Measurements from ENCODE around the gene LRRC27. TPM values are rescaled to one million over a fixed set of nuclear protein-coding genes. Genes with fewer than 3 reads are reported as not detected.
"Not testable (repeated sequence)": the region's sequence is repeated elsewhere in the genome, so short reads cannot be mapped to it uniquely, and the experiment has no call there.

The LRRC27 gene
- total and polyA plus RNA-seq, 9 donors = 6.3 to 10.3 (median 7.5) TPM

DNA sequence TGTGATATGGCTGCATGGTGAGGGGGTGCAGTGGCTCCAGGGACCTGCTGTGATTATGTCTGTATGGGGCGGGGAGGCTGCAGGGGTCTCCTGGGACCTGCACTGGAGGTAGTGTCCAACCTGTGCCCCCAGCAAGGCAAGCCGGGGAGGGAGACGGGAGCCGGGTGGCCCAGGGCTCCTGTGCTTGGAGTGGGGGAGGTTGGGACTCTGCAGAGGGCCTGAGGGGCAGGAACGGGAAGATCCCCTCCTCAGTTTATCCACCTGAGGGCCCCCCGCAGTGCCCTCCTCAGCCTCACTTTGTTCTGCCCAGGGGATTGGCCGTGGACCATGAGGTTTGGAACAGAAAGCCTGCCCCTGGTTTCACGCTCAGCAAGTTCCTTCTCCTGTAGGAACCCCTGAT is 42.2 kb downstream of the LRRC27 start:
- H3K27me3 ChIP-seq (ENCODE audit: control insufficient read depth, insufficient read depth, low read length) = no peaks in the 10 kb centered on the region
- peaks cover 3% of the 10 kb centered on the region for H3K36me3 ChIP-seq (ENCODE audit: control insufficient read depth, insufficient read depth, low read length)
- H3K4me1 ChIP-seq (ENCODE audit: control insufficient read depth, insufficient read depth, low read length) = no peaks in the 10 kb centered on the region
- no peak overlapping the region for H3K27ac ChIP-seq (ENCODE audit: low read length)
- H3K4me3 ChIP-seq (ENCODE audit: low read length) = no peak overlapping the region
- H3K9me3 ChIP-seq (replicated peaks; ENCODE audit: control insufficient read depth, low read depth, low read length) = no peaks in the 10 kb centered on the region
- WGBS (ENCODE audit: insufficient coverage) = 73% methylated on average over 3 of the region's 8 CpGs
- no peak for DNase-seq

DNA sequence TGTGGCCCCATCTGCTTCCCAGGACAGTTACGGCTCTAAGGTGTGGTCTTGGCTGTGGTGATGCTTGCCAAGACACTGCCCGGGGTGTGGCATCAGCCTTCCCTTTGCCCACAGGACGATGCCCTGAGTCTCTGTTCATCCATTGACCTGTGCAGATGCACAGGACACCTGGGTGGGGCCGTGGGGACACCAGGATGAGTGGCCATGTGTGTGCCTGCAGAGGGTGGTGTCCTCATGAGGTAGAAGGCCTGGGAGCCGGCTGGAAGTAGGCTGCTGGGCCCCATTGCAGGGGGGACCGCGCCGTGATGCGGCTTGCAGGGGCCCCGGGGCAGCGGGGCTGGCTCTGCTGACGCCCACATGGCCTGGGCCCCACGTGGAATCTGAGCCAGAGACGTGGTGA is 42.6 kb downstream of the LRRC27 start:
- Histone ChIP-seq H3K9me3 (replicated peaks; ENCODE audit: control insufficient read depth, low read depth, low read length) (no peaks in the 10 kb centered on the region), H3K4me1 (ENCODE audit: control insufficient read depth, insufficient read depth, low read length) (no peaks in the 10 kb centered on the region), H3K27me3 (ENCODE audit: control insufficient read depth, insufficient read depth, low read length) (no peaks in the 10 kb centered on the region), H3K4me3 (ENCODE audit: low read length) (no peak overlapping the region), H3K36me3 (ENCODE audit: control insufficient read depth, insufficient read depth, low read length) (peaks cover 3% of the 10 kb centered on the region), H3K27ac (ENCODE audit: low read length) (no peak overlapping the region)
- DNase-seq = no peak
- 90% methylated on average over 9 of the region's 14 CpGs for WGBS (ENCODE audit: insufficient coverage)

DNA sequence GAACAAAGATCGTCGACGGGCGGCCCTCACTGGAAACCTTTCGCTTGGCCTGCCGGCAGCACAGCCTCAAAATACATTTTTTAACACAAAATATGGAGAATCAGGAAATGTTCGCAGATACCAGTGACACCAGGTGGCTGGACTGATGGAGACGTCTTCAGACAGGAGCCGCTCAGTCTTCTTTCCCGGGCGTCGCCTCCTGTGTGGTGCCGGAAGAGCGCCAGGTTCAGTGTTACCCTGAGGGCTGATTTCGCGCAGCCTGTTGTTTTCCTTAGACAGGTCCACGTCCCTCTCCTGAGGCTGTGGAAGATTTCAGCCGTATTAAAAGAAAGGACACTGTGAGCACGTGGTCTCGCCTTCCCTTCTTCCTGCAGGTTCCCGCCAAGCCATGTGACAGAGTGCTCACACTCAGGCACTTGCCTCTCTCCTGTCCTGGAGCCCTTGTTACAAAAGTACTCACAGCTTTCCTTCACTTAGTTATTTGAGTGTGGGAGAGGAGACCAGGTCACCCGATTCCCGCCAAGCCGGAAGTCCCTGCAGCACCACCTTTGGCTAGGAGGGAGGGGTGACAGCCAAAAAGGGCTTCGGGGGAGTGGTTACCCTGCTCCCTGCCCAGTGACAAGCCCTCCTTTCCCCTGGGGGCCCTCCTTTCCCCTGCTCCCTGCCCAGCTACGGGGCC is 43.3 kb downstream of the LRRC27 start:
- 71% methylated on average over 20 of the region's 26 CpGs for WGBS (ENCODE audit: insufficient coverage)
- H3K27ac ChIP-seq (ENCODE audit: low read length) = no peak overlapping the region
- no peaks in the 10 kb centered on the region for H3K9me3 ChIP-seq (replicated peaks; ENCODE audit: control insufficient read depth, low read depth, low read length)
- H3K4me3 ChIP-seq (ENCODE audit: low read length) = no peak overlapping the region
- H3K36me3 ChIP-seq (ENCODE audit: control insufficient read depth, insufficient read depth, low read length) = peaks cover 3% of the 10 kb centered on the region
- no peaks in the 10 kb centered on the region for H3K27me3 ChIP-seq (ENCODE audit: control insufficient read depth, insufficient read depth, low read length)
- no peak for DNase-seq
- no peaks in the 10 kb centered on the region for H3K4me1 ChIP-seq (ENCODE audit: control insufficient read depth, insufficient read depth, low read length)

DNA sequence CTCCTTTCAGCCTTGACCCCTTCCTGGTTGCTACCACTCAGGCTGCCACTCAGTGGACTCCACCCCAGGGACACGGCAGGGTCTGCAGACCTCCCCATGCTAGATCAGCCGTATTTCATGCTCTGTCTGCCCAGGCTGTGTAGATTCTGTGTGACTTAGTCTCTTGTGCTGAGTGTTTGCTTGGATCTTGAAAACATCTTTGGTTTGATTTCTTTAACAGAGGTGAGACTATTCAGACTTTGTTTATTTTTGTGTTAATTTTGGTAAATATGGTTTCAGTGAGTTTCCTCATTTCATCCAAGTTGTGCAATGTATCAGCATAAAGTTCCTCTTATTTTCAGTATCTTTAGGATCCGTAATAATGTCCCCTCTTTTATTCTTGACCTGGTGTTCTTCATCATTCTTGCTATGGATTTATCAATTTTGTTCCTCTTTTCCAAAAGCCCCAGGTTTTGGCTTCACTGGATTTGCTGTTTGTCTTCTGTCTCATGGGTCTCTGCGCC is 43.9 kb downstream of the LRRC27 start:
- Histone ChIP-seq H3K4me1 (ENCODE audit: control insufficient read depth, insufficient read depth, low read length) (no peaks in the 10 kb centered on the region), H3K27ac (ENCODE audit: low read length) (no peak overlapping the region), H3K9me3 (replicated peaks; ENCODE audit: control insufficient read depth, low read depth, low read length) (no peaks in the 10 kb centered on the region), H3K4me3 (ENCODE audit: low read length) (no peak overlapping the region), H3K36me3 (ENCODE audit: control insufficient read depth, insufficient read depth, low read length) (peaks cover 3% of the 10 kb centered on the region), H3K27me3 (ENCODE audit: control insufficient read depth, insufficient read depth, low read length) (no peaks in the 10 kb centered on the region)
- no peak for DNase-seq
- WGBS (ENCODE audit: insufficient coverage) = no CpG with 5 or more reads among the region's 4 CpGs

DNA sequence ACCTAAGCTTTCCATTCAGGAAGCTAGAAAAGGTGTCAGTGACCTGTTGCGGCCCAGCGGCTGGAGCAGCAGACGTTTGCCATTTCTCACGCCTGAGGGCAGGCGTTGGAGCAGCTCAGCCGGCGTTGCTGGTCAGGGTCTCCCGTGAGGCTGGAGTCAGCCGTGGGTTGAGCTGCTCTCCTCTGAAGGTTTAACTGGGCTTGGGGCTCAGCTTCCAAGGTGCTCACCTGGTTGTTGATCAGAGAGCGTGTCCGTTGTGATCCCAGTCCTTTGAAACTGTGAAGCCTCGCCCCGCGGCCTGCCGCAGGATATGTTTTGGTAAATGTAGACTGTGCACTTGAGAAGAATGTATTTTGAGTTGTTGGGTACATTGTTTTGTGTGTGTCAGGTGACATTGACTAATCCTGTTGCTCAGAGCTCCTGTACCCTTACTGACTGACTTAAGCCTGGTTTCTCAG is 44.4 kb downstream of the LRRC27 start:
- no peak for DNase-seq
- WGBS (ENCODE audit: insufficient coverage) = 56% methylated on average over 13 of the region's 15 CpGs
- H3K27me3 ChIP-seq (ENCODE audit: control insufficient read depth, insufficient read depth, low read length) = no peaks in the 10 kb centered on the region
- no peak overlapping the region for H3K27ac ChIP-seq (ENCODE audit: low read length)
- no peaks in the 10 kb centered on the region for H3K9me3 ChIP-seq (replicated peaks; ENCODE audit: control insufficient read depth, low read depth, low read length)
- no peaks in the 10 kb centered on the region for H3K4me1 ChIP-seq (ENCODE audit: control insufficient read depth, insufficient read depth, low read length)
- peaks cover 3% of the 10 kb centered on the region for H3K36me3 ChIP-seq (ENCODE audit: control insufficient read depth, insufficient read depth, low read length)
- no peak overlapping the region for H3K4me3 ChIP-seq (ENCODE audit: low read length)

DNA sequence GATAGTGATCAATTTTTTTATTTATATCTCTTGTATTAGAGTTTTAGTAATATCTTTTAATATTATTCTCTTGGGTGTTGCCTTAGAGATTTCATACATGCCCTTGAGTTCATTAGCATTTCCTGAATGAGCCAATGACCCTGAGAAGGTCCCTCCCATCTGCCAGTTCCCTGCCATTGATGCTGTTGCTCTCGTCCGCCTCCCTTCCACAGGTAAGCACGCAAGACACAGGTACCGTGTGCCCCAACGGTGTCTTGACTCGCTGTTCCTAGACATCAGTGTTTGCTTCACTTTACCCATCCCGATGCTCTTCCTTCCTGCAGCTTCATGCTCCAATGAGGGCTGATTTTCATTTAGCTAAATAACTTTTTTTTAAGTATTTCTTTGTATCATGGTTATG is 45.3 kb downstream of the LRRC27 start:
- Histone ChIP-seq H3K27me3 (ENCODE audit: control insufficient read depth, insufficient read depth, low read length) (no peaks in the 10 kb centered on the region), H3K9me3 (replicated peaks; ENCODE audit: control insufficient read depth, low read depth, low read length) (no peaks in the 10 kb centered on the region), H3K4me1 (ENCODE audit: control insufficient read depth, insufficient read depth, low read length) (no peaks in the 10 kb centered on the region), H3K27ac (ENCODE audit: low read length) (no peak overlapping the region), H3K36me3 (ENCODE audit: control insufficient read depth, insufficient read depth, low read length) (peaks cover 3% of the 10 kb centered on the region), H3K4me3 (ENCODE audit: low read length) (no peak overlapping the region)
- no peak for DNase-seq
- WGBS (ENCODE audit: insufficient coverage) = 100% methylated on average over 3 of the region's 7 CpGs

DNA sequence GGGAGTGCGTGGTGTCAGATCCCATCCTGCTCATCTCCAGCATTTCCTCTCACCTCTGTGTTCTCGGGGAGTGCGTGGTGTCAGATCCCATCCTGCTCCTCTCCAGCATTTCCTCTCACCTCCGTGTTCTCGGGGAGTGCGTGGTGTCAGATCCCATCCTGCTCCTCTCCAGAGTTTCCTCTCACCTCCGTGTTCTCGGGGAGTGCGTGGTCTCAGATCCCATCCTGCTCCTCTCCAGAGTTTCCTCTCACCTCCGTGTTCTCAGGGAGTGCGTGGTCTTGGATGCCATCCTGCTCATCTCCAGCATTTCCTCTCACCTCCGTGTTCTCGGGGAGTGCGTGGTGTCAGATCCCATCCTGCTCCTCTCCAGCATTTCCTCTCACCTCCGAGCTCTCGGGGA is 47.0 kb downstream of the LRRC27 start:
- 74% methylated on average over 15 of the region's 16 CpGs for WGBS (ENCODE audit: insufficient coverage)
- not testable (repeated sequence) for DNase-seq; H3K4me3 ChIP-seq (ENCODE audit: low read length); H3K27me3 ChIP-seq (ENCODE audit: control insufficient read depth, insufficient read depth, low read length); H3K27ac ChIP-seq (ENCODE audit: low read length); H3K9me3 ChIP-seq (replicated peaks; ENCODE audit: control insufficient read depth, low read depth, low read length); H3K4me1 ChIP-seq (ENCODE audit: control insufficient read depth, insufficient read depth, low read length); H3K36me3 ChIP-seq (ENCODE audit: control insufficient read depth, insufficient read depth, low read length)

DNA sequence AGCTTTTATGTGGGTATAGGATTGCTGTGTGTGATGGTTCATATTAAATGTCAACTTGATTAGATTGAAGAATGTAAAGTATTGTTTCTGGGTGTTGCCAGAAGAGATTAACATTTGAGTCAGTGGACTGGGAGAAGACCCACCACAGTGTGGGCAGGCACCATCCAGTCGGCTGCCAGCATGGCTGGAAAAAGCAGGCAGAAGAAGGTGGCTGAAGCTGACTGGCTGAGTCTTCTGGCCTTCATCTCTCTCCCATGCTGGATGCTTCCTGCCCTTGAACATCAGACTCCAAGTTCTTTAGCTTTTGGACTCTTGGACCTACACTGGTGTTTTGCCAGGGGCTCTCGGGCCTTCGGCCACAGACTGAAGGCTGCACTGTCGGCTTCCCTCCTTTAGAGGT is 49.0 kb downstream of the LRRC27 start:
- 100% methylated on average over 4 of the region's 4 CpGs for WGBS (ENCODE audit: insufficient coverage)
- not testable (repeated sequence) for H3K9me3 ChIP-seq (replicated peaks; ENCODE audit: control insufficient read depth, low read depth, low read length); H3K4me1 ChIP-seq (ENCODE audit: control insufficient read depth, insufficient read depth, low read length); DNase-seq; H3K27me3 ChIP-seq (ENCODE audit: control insufficient read depth, insufficient read depth, low read length); H3K4me3 ChIP-seq (ENCODE audit: low read length); H3K27ac ChIP-seq (ENCODE audit: low read length); H3K36me3 ChIP-seq (ENCODE audit: control insufficient read depth, insufficient read depth, low read length)

DNA sequence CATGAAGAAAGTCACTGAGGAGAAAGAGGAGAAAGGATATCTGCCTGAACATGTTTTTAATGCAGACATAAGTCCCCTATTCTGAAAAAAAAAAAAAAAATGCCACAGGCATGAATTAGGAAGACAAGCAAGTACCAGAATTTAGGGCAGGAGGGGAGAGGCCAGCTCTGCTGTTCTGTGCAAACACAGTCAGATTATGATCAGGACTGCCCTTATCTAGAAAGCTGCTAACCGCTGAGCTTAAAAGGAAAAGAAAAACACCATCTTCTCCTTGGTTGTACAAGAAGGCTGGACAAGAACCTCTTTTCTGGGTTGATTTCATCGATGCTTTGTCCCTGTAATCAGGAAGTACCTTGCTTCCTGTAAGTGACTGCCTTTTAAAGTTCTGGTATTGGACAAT is 49.7 kb downstream of the LRRC27 start:
- 84% methylated on average over 2 of the region's 2 CpGs for WGBS (ENCODE audit: insufficient coverage)

DNA sequence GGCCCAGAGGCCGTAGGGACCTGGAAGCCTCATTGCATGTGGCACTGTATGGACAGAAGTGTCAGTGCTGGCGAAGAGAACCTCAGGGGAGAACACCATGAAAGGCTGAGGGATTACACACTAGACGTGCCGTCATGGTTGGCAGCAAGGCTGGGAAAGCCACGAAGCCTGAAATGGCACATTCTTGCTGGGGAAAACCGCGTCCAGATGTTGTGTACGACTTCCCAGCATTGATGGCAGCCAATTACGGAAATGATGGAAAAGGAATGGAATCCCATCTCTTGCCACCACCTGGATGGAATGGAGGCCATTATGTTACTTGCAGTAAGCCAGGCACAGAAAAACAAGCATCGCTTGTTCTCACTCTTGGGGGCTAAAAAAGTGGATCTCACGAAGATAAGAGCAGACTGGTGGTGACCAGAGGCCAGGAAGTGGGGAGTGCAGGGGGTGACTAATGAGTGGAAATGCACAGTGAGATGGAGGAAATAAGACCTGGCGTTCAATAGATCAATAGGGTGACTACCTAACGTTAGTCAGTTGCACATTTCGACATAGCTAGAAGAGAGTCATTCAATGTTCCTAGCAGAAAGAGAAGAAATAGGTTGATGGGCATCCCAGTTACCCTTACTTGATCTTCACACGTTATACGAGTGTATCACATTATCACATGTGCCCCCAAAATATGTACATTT is 50.4 kb downstream of the LRRC27 start:
- 33% methylated on average over 10 of the region's 16 CpGs for whole genome bisulfite sequencing (ENCODE audit: insufficient coverage)
- peaks cover 2% of the 10 kb centered on the region for H3K9me3 ChIP-seq (replicated peaks; ENCODE audit: control insufficient read depth, low read depth, low read length)
- H3K4me1 ChIP-seq (ENCODE audit: control insufficient read depth, insufficient read depth, low read length) = peaks cover 9% of the 10 kb centered on the region
- no peak overlapping the region for H3K4me3 ChIP-seq (ENCODE audit: low read length)
- H3K27me3 ChIP-seq (ENCODE audit: control insufficient read depth, insufficient read depth, low read length) = no peaks in the 10 kb centered on the region
- no peak for DNase-seq
- no peaks in the 10 kb centered on the region for H3K36me3 ChIP-seq (ENCODE audit: control insufficient read depth, insufficient read depth, low read length)
- H3K27ac ChIP-seq (ENCODE audit: low read length) = no peak overlapping the region

More for the DNA sequence above, 49.7 kb downstream of the LRRC27 start:
- Histone ChIP-seq H3K4me3 (ENCODE audit: low read length) (no peak overlapping the region), H3K27ac (ENCODE audit: low read length) (no peak overlapping the region), H3K36me3 (ENCODE audit: control insufficient read depth, insufficient read depth, low read length) (no peaks in the 10 kb centered on the region), H3K9me3 (replicated peaks; ENCODE audit: control insufficient read depth, low read depth, low read length) (peaks cover 2% of the 10 kb centered on the region), H3K27me3 (ENCODE audit: control insufficient read depth, insufficient read depth, low read length) (no peaks in the 10 kb centered on the region), H3K4me1 (ENCODE audit: control insufficient read depth, insufficient read depth, low read length) (peaks cover 8% of the 10 kb centered on the region)
- no peak for DNase-seq

Data from muscle of leg (tissue), 11 donors.